ENCODE data around the gene EIF3I.

EIF3I gene

GRCh38 chr1:32221980-32222755, at the start of gene EIF3I, which contains the start of gene TMEM234:
TSS of gene EIF3I (plus strand) at chr1:32222407. CDS start at chr1:32222442, 35 bp downstream.
TSS of gene TMEM234 (minus strand) at chr1:32222353. CDS start at chr1:32222322, 31 bp downstream.
- DNase-seq, result peak; percentile 98

GRCh38 chr1:32172621-32173245, 49.5 kb upstream of the EIF3I start:
- no peak for DNase-seq

GRCh38 chr1:32178380-32179192, 43.6 kb upstream of the EIF3I start:
- DNase-seq, result no peak

- DNase-seq, result no peak
Measured at GRCh38 chr1:32179193-32179442, 43.1 kb upstream of the EIF3I start.

GRCh38 chr1:32179443-32180185, 42.6 kb upstream of the EIF3I start, which contains the start of gene TXLNA:
TSS of gene TXLNA (plus strand) at chr1:32179675. CDS start at chr1:32180346, 671 bp downstream.
- peak; percentile 99 for DNase-seq

GRCh38 chr1:32180186-32181060, 41.8 kb upstream of the EIF3I start:
- DNase-seq, result peak; percentile 46

GRCh38 chr1:32181065-32181464, 41.1 kb upstream of the EIF3I start:
- DNase-seq, result no peak

- DNase-seq, result no peak
Measured at GRCh38 chr1:32181563-32181962, 40.6 kb upstream of the EIF3I start.

- DNase-seq, result no peak
Measured at GRCh38 chr1:32182060-32182459, 40.1 kb upstream of the EIF3I start.

- DNase-seq, result no peak
Measured at GRCh38 chr1:32184650-32185049, 37.6 kb upstream of the EIF3I start.

- DNase-seq, result no peak
Measured at GRCh38 chr1:32186077-32186476, 36.1 kb upstream of the EIF3I start.

GRCh38 chr1:32186491-32186890, 35.7 kb upstream of the EIF3I start:
- no peak for DNase-seq

- DNase-seq, result no peak
Measured at GRCh38 chr1:32187850-32188249, 34.4 kb upstream of the EIF3I start.

GRCh38 chr1:32192220-32192948, 29.8 kb upstream of the EIF3I start:
- no peak for DNase-seq

GRCh38 chr1:32194984-32195383, 27.2 kb upstream of the EIF3I start:
- no peak for DNase-seq

- no peak for DNase-seq
Measured at GRCh38 chr1:32195531-32195930, 26.7 kb upstream of the EIF3I start.

GRCh38 chr1:32195972-32196823, 26.0 kb upstream of the EIF3I start:
- no peak for DNase-seq

- DNase-seq, result no peak
Measured at GRCh38 chr1:32197074-32197473, 25.1 kb upstream of the EIF3I start.

GRCh38 chr1:32197837-32198236, 24.4 kb upstream of the EIF3I start:
- no peak for DNase-seq

All from NCI-H774 (cell line).